B cell (primary cell): ENCODE results near the gene XCL2. TPM values are rescaled to one million over a fixed set of nuclear protein-coding genes. Genes with fewer than 3 reads are reported as not detected.

Experiments used
- ATAC-seq: fragments of 200-7000 bp; cut with Tn5 transposase; one replicate; pipeline ENCODE4 v1.10.0; 2021; ENCODE audit warnings: low read depth, mild to moderate bottlenecking, moderate number of reproducible peaks, moderate library complexity
- CTCF ChIA-PET: fragments of 350-600 bp; sonication (Branson Sonifier 250); formaldehyde crosslinking; loops from one replicate; lab custom pipeline; 2021; ENCODE audit warnings: antibody characterized with exemption, inconsistent platforms; lab: Charles Lee
- POLR2A ChIA-PET: fragments of 350-600 bp; sonication (Branson Sonifier 250); formaldehyde crosslinking; loops from one replicate; lab custom pipeline; 2021; ENCODE audit warnings: antibody characterized with exemption; lab: Charles Lee
- DNase-seq: peaks from one replicate; pipeline ENCODE4 v3.0.0; 2013
- H2AFZ ChIP-seq: 2 replicates; pipeline ENCODE4 v1.6.1; 2012; ENCODE audit warnings: mild to moderate bottlenecking, low read depth, low read length; ENCODE audit not compliant: insufficient read depth, poor library complexity, severe bottlenecking
- H3K27ac ChIP-seq, 2 donors: 1 replicate in 1 of 2; 2 replicates in 1 of 2; pipeline ENCODE4 v1.5.1; 2012 to 2013; ENCODE audit warnings: low read length in 2 of 2, mild to moderate bottlenecking in 2 of 2, moderate library complexity in 1 of 2
- H3K27me3 ChIP-seq, 4 experiments: fragments of 200-600 bp in 1 of 4; sonication (generic) in 1 of 4; replicated peaks in 1 of 4; 1 replicate in 2 of 4; 2 replicates in 2 of 4; pipeline versions ENCODE4 v1.6.1 to v1.7.0; 2013 to 2016; ENCODE audit warnings: low read length in 3 of 4, mild to moderate bottlenecking in 2 of 4, mixed read lengths in 1 of 4, moderate library complexity in 1 of 4; ENCODE audit not compliant: insufficient read depth in 4 of 4, control insufficient read depth in 3 of 4; ENCODE audit errors: control extremely low read depth in 1 of 4
- H3K36me3 ChIP-seq, 2 experiments: replicated peaks in 1 of 2; 1 replicate in 1 of 2; 2 replicates in 1 of 2; pipeline versions ENCODE4 v1.6.1 to v1.7.1; 2013; ENCODE audit warnings: low read length in 1 of 2; ENCODE audit not compliant: insufficient read depth in 2 of 2, control insufficient read depth in 1 of 2; ENCODE audit errors: control extremely low read depth in 1 of 2, extremely low read depth in 1 of 2
- H3K4me1 ChIP-seq, 2 donors: fragments of 200-600 bp in 1 of 2; sonication (generic) in 1 of 2; 1 replicate in 1 of 2; 2 replicates in 1 of 2; pipeline versions ENCODE4 v1.5.1 to v1.6.1; 2013 to 2017; ENCODE audit warnings: low read length in 2 of 2; ENCODE audit not compliant: control insufficient read depth in 2 of 2, insufficient read depth in 2 of 2
- H3K4me2 ChIP-seq: replicated peaks from 2 replicates; pipeline ENCODE3; 2012; ENCODE audit warnings: mild to moderate bottlenecking, low read depth, low read length; ENCODE audit not compliant: poor library complexity, severe bottlenecking
- H3K4me3 ChIP-seq, 5 experiments: fragments of 200-600 bp in 1 of 5; sonication (generic) in 1 of 5; 1 replicate in 3 of 5; 2 replicates in 2 of 5; pipeline versions ENCODE4 v1.5.1 to v1.7.0; 2011 to 2016; ENCODE audit warnings: low read length in 4 of 5, mild to moderate bottlenecking in 4 of 5, low read depth in 2 of 5, control low read depth in 1 of 5, moderate library complexity in 1 of 5; ENCODE audit not compliant: insufficient read depth in 1 of 5; ENCODE audit errors: control extremely low read depth in 1 of 5, extremely low read depth in 1 of 5
- H3K79me2 ChIP-seq: fragments of 200-600 bp; sonication (generic); one replicate; pipeline ENCODE4 v1.6.0; 2016; ENCODE audit warnings: low read length; ENCODE audit not compliant: control insufficient read depth, insufficient read depth
- H3K9ac ChIP-seq: fragments of 200-600 bp; sonication (generic); 2 replicates; pipeline ENCODE4 v1.6.1; 2017; ENCODE audit warnings: mild to moderate bottlenecking, low read length, moderate library complexity
- H3K9me3 ChIP-seq, 3 donors: one replicate each; pipeline versions ENCODE4 v1.6.1 to v1.7.1; 2013; ENCODE audit warnings: low read length in 2 of 3; ENCODE audit not compliant: control insufficient read depth in 2 of 3, insufficient read depth in 1 of 3; ENCODE audit errors: control extremely low read depth in 1 of 3
- H4K20me1 ChIP-seq: 2 replicates; pipeline ENCODE4 v1.6.0; 2012; ENCODE audit warnings: mild to moderate bottlenecking, low read length; ENCODE audit not compliant: insufficient read depth, control insufficient read depth, poor library complexity, severe bottlenecking
- H3K27ac Mint-ChIP-seq: one replicate; pipeline ENCODE4 v1.8.0; 2021; ENCODE audit warnings: mixed read lengths
- H3K27me3 Mint-ChIP-seq: one replicate; pipeline ENCODE4 v1.8.0; 2021; ENCODE audit warnings: mixed read lengths
- H3K4me1 Mint-ChIP-seq: one replicate; pipeline ENCODE4 v1.8.0; 2021; ENCODE audit warnings: mixed read lengths
- H3K4me3 Mint-ChIP-seq: one replicate; pipeline ENCODE4 v1.8.0; 2021; ENCODE audit warnings: mixed read lengths
- H3K9me3 Mint-ChIP-seq: one replicate; pipeline ENCODE4 v1.8.0; 2022; ENCODE audit warnings: mixed read lengths; ENCODE audit not compliant: insufficient read depth
- CTCF ChIP-seq: fragments of 200-600 bp; IDR thresholded peaks from one replicate; pipeline ENCODE4 v1.8.0; 2022; ENCODE audit warnings: antibody characterized with exemption, mild to moderate bottlenecking
- EZH2 ChIP-seq: IDR thresholded peaks from 2 replicates; pipeline ENCODE4 v1.6.1; 2012; ENCODE audit warnings: borderline replicate concordance, low read depth, mild to moderate bottlenecking, moderate library complexity, low read length; ENCODE audit not compliant: insufficient read depth, poor library complexity, severe bottlenecking
- WGBS: methylation state at CpG from one replicate; pipeline ENCODE4 v1.1.5; 2013; ENCODE audit warnings: missing lambda C conversion rate; ENCODE audit not compliant: insufficient coverage; 5-methylcytosine and 5-hydroxymethylcytosine counted together
- intact Hi-C: fragments of 100-400 bp; cut with micrococcal nuclease; formaldehyde crosslinking; loops from one replicate; pipeline ENCODE4 v1.10.0; 2022
- polyA plus RNA-seq: library from polyadenylated mRNA; depleted of rRNA; stranded (reverse); fragments of >200 nt; gene quantifications from 2 replicates; pipeline ENCODE4 v1.2.3, GENCODE V29; 2012
- total RNA-seq, 2 donors: library from RNA; stranded (reverse); fragments of 120-200 nt in 1 of 2; gene quantifications; 1 replicate in 1 of 2; 2 replicates in 1 of 2; pipeline versions ENCODE4 v1.2.3 to v1.2.4, GENCODE V29; 2013 to 2022

The XCL2 gene
- total and polyA plus RNA-seq, 2 donors (not counting 1 experiment from before 2014, with no cell fraction given), result 1.5 TPM; not detected in 1

DNA sequence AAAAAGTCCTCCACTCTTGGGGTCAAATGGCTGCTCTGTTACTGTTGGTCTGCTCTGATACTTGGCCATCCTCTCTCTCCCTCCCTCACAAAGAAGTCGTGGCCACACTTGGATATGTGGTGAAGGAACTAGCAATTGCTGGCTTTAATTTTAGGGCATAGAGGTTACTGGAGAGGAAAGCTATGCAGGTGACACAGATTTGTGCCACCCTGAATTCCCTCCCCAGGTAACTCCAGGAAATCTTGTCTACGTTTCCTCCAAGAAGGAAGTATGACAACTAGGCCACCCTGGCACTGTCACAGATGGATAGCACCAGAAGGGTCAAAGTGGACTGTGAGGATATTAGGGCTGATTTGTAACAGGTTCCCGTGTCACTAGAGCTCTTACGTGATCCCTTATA lies 36.0 kb downstream of the XCL2 start:
- H3K4me3 Mint-ChIP-seq, result no peak overlapping the region
- H3K27ac ChIP-seq, result no peak overlapping the region
- H3K27me3 Mint-ChIP-seq, result peaks cover 6% of the 10 kb centered on the region
- no peaks in the 10 kb centered on the region for H3K27me3 ChIP-seq
- no peak overlapping the region for H3K27ac Mint-ChIP-seq
- no peaks in the 10 kb centered on the region for H3K4me1 ChIP-seq
- POLR2A ChIA-PET, result no interaction called here
- no peak for ATAC-seq
- DNase-seq, result no peak
- H2AFZ ChIP-seq, result no peak overlapping the region
- intact Hi-C loops, result no loop called here
- no peak overlapping the region for H3K4me3 ChIP-seq
- H3K9me3 Mint-ChIP-seq, result no peaks in the 10 kb centered on the region
- no peak overlapping the region for H3K9ac ChIP-seq
- H3K4me1 Mint-ChIP-seq, result no peaks in the 10 kb centered on the region
- CTCF ChIA-PET, result no interaction called here
- no peak overlapping the region for H3K4me2 ChIP-seq
- H3K36me3 ChIP-seq, result no peaks in the 10 kb centered on the region
- H3K79me2 ChIP-seq, result no peaks in the 10 kb centered on the region
- no CpG with 5 or more reads among the region's 4 CpGs for WGBS
- no peaks in the 10 kb centered on the region for H4K20me1 ChIP-seq
- no peak for TF ChIP-seq CTCF
- TF ChIP-seq EZH2, result no peak
- no peaks in the 10 kb centered on the region for H3K9me3 ChIP-seq

DNA sequence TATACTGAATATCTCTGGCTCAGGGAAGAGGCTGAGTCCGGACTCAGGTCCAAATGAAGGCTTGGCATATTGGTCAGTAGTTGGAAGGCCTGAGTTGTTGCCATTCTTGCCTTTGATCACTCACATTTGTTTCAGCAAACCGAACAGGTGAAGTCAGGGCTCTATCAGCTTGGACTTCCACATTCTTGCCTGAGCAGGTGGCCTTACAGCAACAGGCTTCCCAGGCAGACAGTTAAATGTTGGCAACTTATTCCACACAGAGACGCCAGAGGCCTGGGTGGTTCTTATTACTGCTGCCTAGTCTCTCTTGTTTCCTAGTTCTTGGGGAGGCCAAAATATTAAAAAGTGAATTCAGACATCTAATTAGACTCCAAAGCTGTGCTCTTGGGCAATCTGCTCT lies 36.6 kb downstream of the XCL2 start:
- H3K36me3 ChIP-seq, result no peaks in the 10 kb centered on the region
- no peaks in the 10 kb centered on the region for H3K9me3 Mint-ChIP-seq
- intact Hi-C loops, result no loop called here
- no peaks in the 10 kb centered on the region for H3K9me3 ChIP-seq
- H3K4me1 ChIP-seq, result no peaks in the 10 kb centered on the region
- no peak overlapping the region for H3K27ac Mint-ChIP-seq
- no peaks in the 10 kb centered on the region for H4K20me1 ChIP-seq
- H3K27me3 ChIP-seq, result no peaks in the 10 kb centered on the region
- no peak overlapping the region for H3K4me3 ChIP-seq
- no peak overlapping the region for H3K4me2 ChIP-seq
- WGBS, result 91% methylated on average over 2 of the region's 3 CpGs
- ATAC-seq, result no peak
- CTCF ChIA-PET, result no interaction called here
- no peak overlapping the region for H3K9ac ChIP-seq
- no peak overlapping the region for H3K4me3 Mint-ChIP-seq
- no peaks in the 10 kb centered on the region for H3K79me2 ChIP-seq
- no peak overlapping the region for H2AFZ ChIP-seq
- POLR2A ChIA-PET, result no interaction called here
- no peak for DNase-seq
- no peak for TF ChIP-seq EZH2
- TF ChIP-seq CTCF, result no peak
- no peak overlapping the region for H3K27ac ChIP-seq
- H3K27me3 Mint-ChIP-seq, result peaks cover 6% of the 10 kb centered on the region
- H3K4me1 Mint-ChIP-seq, result no peaks in the 10 kb centered on the region
